Activated effector memory CD4-positive, alpha-beta T cell treated with anti-CD3 and anti-CD28 coated beads, Interleukin-2, amount 50 U/mL, for 16 hours (primary cell): ENCODE measurements around the gene EPB41L3.
"Not testable (repeated sequence)": the region's sequence is repeated elsewhere in the genome, so short reads cannot be mapped to it uniquely, and the experiment has no call there.

Experiments
- DNase-seq: peaks from one replicate; pipeline ENCODE4 v3.0.0-alpha.2; 2020

The EPB41L3 gene

DNA sequence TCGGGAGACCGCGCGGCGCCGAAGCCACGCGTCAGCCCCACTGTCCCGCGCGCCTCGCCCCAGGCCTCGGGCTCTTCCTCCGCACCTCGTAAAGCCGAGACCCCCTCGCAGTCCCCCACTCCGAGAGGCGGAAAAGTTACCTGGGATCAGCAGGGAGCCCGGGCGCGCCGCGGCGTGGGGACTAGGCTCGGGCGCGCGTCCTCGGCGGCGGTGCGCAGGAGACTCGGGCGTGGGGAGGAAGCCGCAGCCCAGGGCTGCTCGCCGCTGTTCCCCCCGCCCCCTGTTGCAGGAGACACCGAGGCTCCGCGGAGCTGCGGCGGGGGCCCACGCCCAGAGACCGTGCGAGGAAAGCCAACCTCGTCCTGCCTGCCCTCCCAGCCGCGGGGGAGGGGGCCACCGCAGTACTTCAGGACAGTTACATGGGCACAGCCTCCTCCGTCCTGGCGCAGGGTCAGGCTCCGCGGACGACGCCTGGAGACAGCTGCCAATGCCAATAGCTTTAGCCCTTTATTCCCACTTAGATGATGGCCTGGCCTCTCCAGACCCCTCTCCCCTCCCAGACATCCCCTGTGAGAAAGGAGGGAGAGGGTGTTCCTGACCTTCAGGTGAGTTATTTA is at the start of gene EPB41L3:
TSS of gene EPB41L3 (minus strand) at position 225 of the 617 bp plus-strand sequence. CDS start 54,814 bp downstream, outside the sequence.
- DNase-seq = no peak

DNA sequence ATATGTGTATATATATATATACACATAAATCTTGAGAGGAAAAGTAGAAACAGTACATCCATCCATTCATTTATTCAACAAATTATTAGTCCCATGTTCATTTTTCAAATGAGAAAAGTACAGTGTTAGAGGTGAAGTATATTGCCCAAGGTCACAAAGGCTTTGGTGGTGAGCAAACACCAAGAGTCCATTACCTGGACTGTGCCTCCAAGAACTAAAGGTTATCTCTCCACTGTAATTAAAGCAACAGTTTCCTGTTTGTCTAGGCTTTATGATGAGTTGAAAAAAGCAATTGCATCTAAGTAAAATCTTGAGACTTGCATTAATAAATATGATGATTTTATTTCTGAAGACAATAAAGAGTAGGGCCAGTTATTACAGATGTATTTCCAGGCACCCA is 44.7 kb upstream of the EPB41L3 start:
- no peak for DNase-seq

DNA sequence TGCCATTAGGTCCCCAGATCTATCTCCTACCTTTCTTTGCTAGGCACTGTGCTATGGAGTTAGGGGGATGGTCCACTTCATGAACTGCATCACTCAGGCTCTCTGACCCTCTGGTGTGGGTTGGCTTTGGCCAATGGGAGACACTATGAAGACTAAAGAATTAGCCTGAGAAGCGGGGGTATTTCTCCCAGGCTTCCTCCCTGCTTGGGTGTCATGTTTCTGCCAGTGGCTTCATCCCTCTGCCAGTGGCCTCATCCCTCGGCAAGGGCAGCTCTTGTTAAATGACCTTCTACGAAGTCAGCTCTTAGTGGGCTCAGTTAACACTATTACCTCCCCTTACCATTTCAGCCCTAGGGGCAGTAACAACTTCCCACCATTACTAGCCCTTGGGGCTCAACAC is 41.9 kb upstream of the EPB41L3 start:
- DNase-seq = no peak

DNA sequence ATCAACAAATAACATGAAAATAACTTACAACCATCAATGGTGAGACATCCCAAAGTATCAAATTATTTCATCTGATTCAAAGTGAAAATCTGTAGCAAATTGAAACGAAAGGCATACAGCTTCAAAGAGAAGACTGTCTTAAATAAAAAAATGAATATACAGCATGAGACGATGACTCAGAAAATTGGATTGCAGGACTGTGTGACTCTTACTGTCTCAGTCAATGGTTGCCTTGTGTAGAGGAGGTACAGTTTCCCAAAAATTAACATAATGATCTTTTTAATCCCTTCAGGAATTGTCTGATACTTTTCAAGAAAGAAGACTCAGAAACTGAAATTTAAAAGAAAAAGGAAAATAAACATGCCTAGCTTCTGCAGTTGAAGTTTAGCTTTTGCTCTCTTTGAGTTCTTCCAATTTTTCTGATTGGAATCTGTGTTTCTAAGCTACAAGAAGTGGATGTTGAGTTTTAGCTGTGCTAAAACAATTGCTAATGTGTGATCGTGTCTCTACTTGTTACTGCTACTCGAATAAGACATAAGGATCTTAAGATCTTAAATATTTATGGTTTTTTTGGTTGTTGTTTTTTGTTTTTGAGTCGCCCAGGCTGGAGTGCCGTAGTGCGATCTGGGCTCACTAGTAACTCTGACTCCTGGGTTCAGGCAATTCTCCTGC is 41.1 kb upstream of the EPB41L3 start:
- DNase-seq = no peak

DNA sequence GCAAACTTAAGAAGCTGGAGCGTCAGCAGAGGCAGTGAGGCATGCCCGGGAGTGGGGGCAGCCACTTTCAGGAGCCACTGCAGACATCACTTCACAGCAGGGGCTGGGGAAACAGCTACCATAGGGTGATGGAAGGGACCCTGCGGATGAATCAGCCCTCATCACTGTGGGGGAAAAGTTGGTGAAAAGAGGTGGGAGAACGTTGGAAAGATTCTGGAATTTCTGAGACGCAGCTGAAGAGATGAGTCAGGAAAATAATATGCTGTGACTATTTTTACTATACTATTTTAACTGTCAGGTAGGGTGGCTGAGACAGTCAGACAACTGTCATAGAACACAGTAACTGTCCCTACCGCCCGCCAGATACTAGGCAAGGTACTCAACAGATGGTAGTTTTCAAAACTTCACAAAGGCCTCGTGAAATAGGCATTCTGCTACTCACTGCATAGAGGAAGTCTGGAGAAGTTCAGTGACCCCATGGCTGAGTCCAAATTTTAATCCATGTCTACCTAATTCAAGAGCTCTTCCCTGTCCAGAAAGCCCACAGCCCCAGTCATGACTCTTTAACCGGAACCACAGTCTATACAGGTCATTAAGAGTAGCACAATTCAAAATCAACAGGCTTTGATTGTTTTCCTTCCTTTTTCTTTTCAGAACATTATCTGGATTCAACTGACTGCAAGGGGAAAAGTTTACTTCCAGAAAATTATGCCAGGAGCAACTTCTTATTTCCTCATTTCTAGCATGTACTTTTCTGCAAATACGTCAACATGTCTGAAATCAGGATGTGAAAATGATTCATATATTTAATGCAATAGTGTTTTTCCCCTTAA is 39.3 kb upstream of the EPB41L3 start:
- no peak for DNase-seq

DNA sequence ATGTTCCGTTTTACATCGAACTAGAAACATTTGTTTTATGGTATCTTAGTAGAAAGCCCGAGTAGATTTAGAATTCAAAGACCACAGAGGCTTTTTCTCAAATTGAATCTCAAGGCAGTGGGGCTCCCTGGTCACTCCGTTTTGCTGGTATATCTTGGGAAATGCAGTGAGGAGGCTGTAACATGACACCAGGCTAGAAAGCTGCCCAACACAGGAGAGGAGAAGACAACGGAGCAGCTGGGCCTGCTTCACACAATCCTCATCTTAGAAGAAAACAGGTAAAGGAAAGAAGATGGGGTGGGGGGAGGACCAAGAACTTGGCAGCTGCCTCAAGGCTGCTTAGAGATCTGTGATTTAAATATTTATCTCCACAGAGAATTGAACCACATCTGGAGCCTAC is 38.3 kb upstream of the EPB41L3 start:
- DNase-seq = no peak

DNA sequence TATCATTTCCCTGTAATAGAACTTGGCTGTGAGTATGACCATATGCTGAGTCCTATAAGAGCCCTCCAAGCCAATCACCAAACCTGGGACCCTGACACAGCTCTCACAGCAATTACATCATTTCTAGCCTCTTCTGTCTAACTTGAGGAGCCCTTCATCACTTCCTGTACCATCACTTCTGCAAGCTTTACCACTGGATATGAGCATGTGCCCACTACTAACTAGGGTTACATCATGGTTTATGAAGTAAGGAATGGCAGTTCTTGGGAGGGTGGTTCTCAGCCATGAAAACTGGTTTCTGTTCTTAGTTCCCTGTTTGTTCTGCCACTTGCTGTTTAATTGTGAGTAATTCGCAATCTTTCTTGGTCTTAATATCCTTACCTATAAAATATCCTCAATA is 31.0 kb upstream of the EPB41L3 start:
- DNase-seq = no peak

DNA sequence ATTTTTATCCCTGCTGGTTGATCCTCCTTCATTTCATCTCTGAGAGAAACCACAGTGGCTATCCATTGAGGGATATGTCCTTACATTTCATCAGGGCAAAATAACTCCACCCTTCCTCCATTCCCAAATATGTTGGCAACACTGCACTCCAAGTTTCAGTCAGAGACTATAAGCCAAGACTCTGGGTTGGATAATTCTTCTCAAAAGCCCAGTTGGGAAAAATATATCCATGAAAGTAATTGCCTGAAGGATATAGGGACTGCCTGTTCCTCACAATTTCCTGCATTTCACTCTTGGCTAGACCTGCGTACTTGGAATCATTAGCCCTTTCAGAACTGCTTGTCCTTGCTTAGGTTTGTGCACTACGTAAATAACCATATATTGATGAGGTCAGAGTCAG is 27.9 kb upstream of the EPB41L3 start:
- DNase-seq = no peak

DNA sequence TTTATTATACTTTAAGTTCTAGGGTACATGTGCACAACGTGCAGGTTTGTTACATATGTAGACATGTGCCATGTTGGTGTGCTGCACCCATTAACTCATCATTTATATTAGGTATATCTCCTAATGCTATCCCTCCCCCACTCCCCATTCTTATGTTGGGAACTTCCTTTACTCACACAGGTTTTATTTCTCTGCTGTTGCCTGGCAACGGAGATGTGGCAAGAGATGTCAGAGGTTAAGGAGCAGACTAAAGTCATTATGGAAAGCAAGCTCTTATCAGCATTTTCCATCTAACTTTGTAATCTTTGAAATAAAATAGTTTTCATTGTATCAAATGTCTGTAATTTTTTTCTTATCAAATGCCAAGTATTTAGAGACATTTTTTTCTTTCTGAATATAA is 26.8 kb upstream of the EPB41L3 start:
- DNase-seq = not testable (repeated sequence)

DNA sequence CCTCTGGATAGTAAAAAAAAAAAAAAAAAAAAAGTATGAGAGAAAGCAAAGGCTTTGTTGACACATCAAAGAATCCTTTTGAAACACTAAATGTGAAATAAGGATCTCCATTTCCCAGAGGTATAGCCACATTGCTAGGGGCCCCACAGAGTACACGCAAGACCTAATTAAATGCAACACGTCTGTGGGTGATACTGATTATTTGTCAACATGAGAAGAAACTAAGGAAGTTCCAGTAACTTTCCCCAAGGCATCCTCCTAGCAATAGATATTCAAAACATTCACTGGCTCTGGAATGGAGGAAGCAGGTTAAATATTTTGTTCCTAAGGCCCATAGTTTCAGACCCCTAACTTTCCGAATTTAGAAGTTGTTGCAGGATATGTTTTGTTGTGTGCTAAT is 24.6 kb upstream of the EPB41L3 start:
- DNase-seq = no peak

DNA sequence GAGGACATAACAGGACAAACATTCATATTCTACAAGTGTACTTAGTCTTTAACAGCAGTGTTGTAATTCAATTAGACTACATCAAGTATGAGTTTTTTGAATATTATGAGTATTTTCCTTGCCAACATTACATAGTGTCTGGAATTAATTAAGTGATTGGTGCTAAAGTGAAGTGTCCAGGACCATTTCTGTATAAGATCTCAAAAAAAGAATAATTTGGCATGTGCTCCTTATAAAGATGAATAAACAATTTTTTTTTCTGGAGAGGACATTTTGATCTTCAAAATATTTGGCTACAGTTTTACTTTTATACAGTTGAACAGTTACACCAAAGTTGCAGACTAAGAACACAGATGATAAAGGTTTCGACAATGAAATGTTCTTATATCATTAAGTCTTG is 15.1 kb upstream of the EPB41L3 start:
- DNase-seq = no peak

DNA sequence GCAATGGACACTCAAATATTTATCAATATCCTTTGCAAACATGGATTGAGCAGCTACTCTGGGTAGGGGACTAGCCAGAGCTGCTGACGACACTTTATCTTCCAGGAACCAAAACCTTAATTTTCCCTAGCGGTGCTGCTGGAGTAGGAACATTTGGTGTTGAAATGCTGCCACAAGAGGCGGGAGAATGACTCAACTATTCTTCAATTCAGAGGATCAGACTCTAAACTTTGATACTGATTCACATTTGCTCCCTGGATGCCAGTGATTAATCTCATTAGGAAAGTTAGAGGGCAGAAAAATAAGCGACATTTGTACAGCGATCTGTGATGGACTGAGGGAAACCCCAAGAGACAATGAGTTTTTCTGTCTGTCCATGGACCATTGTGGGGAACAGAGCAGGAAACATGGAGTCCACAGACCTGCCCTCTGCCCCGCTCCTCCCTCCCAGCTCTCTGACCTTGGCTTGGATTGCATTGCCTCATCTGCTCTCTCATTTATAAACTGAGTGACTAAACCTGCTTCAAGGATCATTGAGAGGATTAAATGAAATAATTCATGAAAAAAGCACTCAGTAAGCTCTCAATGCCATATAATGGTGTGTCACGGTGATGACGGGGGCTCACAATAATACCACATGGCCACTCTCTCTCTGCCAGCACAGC is 12.6 kb upstream of the EPB41L3 start:
- DNase-seq = no peak

DNA sequence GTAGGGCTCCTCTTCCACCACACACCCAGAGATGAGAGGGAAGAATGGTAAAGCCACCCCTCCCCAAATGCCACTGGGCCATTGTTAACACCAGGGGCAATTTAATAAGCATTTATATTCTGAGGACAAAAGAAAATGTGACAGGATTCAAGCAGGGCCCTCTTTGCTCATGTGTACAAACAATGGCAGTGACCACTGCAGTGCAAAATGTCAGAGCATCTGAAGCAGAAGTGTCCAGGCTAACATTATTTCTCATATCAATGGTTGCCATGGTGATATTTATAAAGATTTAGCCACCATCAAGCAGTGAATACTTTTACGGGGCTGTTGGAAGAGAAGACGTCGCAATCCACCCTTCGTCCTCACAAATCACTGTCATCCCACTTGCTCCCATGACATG is 10.8 kb upstream of the EPB41L3 start:
- DNase-seq = no peak

DNA sequence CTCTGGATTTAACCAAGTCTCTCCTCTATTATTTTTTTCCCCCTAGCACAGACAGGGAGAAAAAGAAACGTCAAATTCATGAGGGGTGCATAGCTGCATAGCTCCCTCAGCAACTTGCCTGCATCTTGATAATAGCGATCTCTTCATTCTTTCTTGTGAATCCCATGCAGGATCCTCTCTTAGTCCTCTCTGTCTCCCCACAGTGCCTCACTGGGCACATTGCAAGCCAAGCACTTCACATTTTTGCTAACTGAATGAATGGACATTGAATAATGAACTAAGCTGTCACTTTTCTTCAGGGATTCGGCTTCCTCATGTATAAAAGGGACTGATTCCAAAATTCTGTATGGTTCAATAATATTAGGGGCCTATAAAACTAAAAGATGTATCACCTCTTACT is 2.9 kb upstream of the EPB41L3 start:
- DNase-seq = no peak

DNA sequence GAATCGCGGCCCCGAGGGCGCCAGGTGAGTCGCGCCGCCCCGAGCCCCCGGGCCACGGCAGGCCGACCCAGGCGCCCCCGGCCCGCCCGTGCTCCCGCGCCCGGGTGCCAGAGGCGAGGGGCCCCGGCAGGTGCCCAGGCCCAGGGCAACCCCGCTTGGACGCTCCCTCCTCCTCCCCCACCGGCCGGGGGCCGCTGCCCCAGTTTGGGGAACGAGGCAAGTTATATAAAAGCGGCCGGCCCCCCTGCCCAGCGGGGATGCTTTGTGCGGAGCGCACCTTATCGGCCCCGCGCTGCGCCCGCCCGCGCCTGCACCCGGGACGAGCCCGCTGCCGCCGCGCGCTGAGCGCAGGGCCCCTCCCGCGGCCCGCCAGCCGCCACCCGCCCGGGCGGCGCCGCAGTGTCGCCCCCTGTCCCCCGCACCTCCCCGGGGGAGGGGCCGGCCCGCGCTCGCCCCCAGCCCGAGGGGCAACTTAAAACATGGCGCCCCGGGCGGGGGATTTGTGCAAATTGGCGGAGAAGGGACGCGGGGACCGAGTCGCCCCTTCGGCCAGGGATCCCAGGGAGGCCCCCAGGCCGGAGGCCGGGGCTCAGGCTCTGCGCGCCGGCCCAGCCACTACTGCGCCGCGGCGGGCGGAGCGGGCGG is 639 bp downstream of the EPB41L3 start:
- no peak for DNase-seq

DNA sequence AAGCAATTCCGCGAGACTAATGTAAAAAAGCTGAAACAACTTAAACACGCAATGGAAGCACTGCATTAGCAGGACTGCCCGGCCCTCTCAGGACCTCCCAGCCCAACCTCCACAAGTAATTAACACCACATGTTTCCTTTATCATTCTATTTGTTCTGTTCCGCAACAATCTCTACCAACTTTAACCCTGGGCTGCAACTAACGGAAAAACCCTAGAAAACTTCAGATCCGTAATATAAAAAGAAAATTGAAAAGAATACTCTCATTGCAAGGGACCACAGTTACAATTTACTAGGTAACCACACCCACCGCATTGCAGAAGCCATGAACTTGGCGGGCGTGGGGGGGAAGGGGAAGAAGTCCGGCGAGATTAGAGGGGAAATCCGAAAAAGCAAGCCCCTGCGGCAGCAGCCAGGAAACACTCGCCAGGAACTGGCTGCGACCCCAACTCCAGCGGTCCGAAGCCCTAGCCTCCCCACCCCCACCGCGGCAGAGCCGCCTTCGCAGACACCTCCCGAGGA is 1.2 kb downstream of the EPB41L3 start:
- DNase-seq = no peak

DNA sequence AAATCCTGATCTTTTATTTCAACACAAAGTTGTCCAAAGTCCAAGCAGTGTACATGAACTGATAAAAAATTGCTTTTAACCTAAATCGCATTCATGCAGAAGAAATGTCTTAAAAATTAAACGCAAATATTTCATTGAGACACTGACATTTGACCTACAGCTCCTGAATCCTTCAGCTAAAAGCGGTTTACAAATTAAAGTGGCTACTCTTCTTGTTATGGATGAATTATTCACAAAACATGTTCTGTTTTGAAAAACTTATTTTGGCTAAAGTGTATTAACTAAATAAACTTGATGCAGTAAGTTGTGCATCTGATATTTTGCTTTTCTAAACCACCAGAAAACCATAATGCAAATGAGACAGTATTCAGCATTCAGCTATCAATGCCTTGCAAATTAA is 2.2 kb downstream of the EPB41L3 start:
- DNase-seq = no peak

DNA sequence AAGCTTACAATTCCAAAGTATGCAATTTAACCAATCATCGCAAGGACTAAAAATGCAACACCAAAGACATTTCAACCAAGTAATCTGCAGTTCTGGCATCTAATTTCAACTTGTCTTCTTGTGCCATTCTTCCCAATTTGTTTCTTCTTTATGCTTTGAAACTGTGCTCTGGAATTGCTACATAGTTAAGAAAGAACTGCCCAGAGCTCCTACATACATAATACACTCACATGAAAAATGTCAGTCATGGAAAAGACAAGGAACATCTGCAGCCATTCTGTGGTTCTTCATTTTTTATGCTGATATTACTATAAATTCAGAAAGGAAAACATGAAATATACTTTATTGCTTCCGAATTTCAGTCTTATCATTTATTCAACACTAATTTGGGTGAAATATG is 4.4 kb downstream of the EPB41L3 start:
- no peak for DNase-seq

DNA sequence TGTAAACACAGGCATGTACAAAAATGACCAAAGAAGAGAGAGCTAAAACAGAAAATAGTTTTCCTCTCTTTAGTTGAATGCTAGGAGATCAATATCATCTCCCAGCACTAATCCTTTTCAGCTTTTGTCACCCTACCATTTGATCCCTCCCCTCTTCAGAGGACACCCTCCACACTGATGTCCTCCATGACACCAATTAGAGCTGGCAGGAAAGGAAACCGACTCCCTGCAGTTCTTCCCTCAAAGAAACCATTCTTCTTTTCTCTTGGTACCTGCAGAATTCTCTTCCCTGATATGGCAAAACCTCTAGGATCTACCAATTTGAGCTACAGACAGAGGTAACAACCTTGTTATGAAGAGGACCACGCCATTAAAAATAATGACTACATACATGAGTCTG is 5.3 kb downstream of the EPB41L3 start:
- DNase-seq = no peak

DNA sequence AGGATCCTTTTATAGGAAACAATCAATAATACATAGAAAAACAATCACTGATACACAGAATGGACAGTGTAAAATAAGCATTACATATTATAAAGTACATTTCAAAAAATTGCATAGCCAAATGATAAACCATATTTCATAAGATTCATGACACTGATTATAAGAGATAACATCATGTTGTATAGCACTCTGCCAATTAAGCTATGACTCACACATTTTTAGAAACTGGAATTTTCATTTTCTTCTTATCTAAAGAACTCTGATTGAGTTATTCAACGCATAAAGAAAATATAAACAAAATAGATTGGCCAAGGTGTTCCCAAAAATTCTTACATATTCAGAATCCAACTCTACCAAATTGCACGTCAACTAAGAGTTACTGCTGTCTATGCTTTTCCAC is 5.9 kb downstream of the EPB41L3 start:
- DNase-seq = no peak

DNA sequence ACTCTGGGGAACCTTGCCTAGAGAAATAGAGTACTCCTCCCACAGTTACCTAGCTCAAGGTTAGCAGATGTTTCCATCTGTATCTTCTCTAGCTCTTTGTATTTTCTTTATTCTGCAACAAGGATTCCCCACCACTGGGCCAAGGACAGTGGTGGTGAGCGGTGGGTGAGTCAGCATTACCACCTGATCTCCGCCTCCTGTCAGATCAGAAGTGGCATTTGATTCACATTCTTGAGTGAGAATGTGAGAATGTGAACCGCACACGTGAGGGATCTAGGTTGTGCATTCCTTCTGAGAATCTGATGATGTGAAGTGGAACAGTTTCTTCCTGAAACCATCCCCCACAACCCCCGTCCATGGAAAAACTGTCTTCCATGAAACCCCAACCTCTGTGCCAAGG is 9.0 kb downstream of the EPB41L3 start:
- no peak for DNase-seq

DNA sequence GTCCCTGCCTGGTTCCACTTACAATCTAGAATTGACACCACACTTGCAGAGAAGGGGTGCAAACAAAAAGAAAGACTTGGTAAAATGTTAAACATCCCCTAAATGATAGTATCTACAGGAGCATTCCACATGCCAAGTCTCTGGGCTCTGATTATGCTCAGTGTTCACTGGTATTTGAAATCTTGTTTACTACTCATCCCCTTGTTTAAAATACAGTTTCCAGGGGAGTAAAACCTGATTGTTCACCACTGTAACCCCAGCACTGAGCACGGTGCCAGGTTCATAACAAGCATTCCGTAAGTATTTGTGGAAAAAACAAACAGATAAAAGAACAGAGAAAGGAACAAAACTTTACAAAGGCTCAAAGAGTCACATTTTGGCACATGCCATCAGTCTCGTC is 11.7 kb downstream of the EPB41L3 start:
- DNase-seq = no peak

DNA sequence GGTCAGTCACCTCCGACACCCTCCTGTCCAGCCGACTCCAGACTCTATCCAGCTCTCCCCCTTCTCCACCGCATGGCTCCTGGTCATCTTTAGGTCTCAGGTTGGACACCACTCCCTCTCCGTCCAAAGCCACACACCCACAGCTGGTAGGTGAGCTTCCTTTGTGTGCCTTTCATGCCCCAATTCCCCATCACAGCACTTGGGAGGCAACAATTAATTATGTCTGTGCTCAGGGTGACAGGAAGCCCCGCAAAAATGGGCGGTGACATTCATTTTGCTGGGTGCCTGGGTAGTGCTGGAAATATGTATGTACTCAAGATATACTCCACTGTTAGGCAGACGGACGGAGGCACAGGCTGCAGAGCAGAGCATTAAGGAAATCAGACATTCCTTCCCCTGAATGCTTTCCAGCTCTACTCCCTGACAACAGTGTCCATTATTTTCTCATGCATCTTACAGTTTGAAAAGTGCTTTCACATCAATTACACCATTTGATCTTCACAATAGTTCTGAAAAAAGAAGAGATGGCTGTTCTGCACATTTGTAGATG is 13.1 kb downstream of the EPB41L3 start:
- no peak for DNase-seq
